ENCODE results near the gene SLC2A14.
"Not testable (repeated sequence)": the region's sequence is repeated elsewhere in the genome, so short reads cannot be mapped to it uniquely, and the experiment has no call there.

Gene SLC2A14

DNA sequence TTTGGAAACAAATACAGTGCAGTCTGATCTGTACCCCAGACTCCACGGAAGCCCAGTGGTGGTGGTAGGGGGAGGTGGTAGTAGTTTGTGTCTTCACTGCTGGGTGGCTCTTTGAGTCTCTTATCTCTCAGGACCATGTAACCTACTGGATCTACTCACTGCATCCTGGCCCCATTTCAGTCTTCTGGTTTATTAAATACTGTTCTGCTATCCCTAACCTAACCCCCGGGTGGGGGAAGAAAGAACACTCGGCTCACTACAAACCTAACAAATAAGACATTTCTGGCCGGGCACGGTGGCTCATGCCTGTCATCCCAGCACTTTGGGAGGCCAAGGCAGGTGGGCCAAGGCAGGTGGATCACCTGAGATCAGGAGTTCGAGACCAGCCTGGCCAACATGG lies 39.5 kb downstream of the SLC2A14 start:
- DNase-seq = not testable (repeated sequence)

DNA sequence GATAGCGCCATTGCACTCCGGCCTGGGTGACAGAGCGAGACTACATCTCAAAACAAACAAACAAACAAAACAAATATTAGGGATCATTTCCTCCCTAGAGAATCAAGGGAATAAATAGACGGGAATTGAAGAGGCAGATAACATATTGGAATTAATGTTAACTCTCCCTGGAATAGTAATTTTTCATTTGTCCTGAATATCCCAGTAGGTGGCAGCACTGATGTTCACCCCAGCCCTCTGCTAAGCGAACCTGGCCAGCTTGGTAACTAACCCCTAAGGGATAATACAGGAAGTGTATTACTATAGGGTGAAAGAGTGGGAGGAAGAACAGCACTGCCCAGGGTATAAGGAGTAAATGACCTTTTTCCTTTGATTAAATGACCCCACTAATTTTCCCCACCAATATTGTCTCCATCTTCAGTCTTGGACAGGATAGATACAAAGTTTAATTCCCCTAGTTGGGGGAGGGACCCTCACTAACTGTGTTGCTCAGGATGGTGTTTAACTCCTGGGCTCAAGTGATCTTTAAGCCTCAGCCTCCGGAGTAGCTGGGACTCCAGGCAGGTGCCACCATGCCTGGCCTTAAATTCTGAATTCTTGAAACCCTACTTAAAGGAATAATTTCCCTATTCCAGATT lies 40.5 kb downstream of the SLC2A14 start:
- DNase-seq = peak in 1 of 2 experiments; percentile 20

DNA sequence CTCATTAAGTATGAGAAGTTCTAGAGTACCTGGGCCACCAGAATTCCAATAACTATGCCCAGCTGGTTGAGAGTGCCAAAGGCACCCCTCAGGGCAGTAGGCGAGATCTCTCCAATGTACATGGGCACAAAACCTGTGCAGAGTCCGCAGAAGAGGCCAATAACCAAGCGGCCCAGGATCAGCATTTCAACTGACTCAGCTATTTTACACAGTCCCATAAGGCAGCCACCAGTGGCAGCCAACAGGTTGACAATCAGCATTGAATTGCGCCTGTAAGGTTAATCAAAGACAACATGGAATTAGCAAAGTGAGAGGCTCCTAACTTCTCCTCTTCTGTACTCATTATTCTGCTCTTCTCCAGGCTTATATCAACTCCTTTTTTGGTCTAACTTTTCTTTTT lies 43.0 kb downstream of the SLC2A14 start:
- not testable (repeated sequence) for DNase-seq

DNA sequence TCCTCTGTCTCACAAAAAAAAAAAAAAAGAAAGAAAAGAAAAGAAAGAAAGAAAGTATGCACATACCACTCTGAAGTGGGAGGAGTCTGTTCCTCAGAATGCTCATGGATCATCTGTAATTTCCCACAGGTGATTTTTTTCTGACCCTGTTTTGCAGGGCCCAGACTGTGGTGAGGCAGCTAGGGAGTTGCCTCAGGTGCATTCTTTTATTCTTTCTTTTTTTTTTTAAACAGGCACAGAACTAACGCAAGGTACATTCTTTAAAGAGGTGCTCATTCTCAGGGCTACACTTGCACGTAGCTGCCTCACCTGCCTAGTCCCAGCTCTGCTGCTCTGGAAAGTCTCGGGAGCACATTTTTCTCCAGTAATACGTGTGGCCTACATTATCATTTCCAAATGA lies 47.0 kb downstream of the SLC2A14 start:
- not testable (repeated sequence) for DNase-seq

DNA sequence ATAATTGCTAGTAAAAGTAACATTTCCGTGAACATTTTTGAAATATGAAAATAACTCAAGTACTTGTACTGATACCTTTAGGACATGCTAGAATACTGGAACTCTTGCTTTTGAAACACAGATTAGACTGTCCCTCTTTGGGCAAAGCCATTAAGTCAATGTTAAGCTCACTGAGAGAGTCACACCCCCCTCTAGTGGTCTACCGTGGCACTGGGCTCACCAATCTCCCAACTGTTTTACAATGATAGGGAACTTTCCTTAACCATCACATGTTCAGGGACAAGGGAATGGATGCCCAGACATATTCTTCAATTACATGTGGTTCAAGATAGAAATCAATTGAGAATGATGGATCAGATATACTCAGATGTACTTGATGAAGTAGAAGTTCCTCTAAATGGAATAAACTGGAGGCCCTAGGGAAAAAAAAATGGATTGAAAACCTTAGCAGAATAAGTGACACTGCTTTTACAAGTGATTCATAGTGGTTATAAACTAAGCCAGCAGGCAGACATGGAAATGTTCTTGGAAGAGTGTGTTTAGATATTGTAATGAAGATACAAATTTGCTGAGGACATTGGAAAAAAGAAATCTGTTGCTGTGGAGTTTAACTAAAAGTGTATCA lies 65.7 kb downstream of the SLC2A14 start:
- peak; percentile 11 to 46 for DNase-seq

DNA sequence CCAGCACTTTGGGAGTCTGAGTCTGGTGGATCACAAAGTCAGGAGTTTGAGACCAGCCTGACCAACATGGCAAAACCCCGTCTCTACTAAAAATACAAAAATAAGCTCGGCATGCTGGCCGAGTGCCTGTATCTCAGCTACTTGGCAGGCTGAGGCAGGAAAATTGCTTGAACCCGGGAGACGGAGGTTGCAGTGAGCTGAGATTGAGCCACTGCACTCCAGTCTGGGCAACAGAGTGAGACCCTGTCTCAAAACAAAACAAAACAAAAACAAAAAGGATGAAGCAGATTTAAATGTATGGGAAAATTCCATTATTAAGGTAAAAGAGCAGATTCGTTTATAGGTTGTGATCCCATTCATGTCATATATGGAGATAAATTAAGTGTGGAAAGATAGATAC lies 66.4 kb downstream of the SLC2A14 start:
- not testable (repeated sequence) for DNase-seq

DNA sequence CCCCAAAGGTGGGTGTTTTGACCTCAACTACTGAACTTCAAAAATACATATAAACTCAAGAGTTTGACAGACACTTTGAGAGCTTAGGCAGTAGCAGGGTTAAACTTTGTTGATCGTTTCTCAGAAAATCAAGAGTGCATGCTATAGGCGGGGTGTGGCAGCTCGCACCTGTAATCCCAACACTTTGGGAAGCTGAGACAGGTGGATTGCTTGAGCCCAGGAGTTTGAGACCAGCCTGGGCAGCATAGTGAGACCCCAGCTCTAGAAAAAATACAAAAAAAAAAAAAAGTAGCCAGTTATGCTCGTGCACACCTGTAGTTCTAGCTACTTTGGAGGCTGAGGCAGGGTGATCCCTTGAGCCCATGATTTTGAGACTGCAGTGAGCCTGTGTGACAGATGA lies 71.3 kb downstream of the SLC2A14 start:
- DNase-seq = no peak

DNA sequence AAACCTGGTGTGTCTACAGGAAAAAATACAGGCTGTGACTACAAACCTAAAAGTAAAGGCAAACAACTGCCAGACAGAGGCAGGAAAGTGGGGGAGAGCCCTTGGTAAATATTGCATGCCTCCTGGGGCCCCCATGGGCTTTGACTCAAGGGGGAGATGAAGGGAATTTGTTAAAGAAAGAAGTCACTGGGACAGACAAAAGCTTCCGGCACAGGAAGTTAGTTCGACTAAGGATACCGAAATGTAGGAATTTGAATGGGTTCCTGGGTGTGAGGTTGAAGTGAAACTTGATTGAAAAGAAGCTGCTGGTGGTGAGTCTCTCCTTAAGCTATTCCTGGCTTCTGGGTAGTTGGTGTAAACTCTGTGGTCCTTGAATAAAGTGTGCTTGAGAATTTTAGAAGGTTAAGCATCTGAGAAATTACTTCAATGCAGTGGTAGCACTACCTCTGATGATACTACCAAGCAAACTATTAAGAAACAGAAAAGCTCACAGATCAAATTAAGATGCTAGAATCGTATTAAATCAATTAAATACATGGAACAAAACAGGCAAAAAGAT lies 73.9 kb downstream of the SLC2A14 start:
- DNase-seq = not testable (repeated sequence)

DNA sequence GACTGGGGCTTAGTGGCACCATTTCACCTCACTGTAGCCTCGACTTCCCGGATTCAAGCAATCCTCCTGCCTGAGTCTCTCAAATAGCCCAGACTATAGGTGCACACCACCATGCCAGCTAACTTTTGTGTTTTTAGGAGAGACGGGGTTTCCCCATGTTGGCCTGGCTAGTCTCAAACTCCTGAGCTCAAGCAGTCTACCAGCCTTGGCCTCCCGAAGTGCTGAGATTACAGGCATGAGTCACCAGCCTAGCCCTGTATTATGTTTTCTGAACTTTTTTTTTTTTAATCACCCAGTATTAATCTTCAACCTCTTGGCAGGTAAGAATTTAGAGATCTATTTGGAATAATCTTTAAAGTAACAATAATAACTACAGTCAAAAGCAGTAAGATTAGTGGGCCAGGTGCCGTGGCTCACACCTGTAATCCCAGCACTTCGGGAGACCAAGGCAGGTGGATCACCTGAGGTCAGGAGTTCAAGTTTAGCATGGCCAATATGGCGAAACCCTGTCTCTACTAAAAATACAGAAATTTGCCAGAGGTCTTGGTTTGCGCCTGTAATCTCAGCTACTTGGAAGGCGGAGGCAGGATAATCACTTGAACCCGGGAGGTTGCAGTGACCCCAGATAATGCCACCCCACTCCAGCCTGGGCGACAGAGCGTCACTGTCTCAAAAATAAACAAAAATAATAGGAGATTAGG lies 74.9 kb downstream of the SLC2A14 start:
- DNase-seq = no peak

DNA sequence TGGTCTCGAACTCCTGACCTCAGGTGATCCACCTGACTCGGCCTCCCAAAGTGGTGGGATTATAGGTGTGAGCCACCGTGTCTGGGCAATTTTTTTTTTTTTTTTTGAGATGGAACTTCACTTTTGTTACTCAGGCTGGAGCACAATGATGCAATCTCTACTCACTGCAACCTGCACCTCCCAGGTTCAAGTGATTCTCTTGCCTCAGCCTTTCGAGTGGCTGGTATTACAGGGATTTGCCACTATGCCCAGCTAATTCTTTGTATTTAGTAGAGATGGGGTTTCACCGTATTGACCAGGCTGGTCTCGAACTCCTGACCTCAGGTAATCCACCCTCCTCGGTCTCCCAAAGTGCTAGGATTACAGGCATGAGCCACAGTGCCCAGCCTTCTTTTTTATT lies 75.4 kb downstream of the SLC2A14 start:
- DNase-seq = not testable (repeated sequence)

DNA sequence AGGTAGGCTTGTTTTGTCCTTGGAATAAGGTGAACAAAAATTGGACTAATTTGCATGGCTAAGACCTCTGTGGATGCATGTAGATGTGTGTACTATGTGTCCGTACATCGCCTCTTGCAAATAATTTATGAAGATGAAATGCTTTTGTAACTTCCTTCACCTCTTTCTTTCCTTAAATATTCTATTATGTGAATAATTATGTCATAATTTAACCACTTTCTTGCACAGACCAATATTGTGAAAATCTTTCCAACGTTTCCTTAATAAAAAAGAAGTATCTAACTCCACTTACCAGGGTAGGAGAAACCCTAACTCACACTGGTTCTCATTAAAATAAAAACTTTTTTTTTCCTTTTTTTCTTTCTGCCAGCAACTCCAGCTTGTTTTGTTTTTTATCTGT lies 79.5 kb downstream of the SLC2A14 start:
- no peak for DNase-seq

DNA sequence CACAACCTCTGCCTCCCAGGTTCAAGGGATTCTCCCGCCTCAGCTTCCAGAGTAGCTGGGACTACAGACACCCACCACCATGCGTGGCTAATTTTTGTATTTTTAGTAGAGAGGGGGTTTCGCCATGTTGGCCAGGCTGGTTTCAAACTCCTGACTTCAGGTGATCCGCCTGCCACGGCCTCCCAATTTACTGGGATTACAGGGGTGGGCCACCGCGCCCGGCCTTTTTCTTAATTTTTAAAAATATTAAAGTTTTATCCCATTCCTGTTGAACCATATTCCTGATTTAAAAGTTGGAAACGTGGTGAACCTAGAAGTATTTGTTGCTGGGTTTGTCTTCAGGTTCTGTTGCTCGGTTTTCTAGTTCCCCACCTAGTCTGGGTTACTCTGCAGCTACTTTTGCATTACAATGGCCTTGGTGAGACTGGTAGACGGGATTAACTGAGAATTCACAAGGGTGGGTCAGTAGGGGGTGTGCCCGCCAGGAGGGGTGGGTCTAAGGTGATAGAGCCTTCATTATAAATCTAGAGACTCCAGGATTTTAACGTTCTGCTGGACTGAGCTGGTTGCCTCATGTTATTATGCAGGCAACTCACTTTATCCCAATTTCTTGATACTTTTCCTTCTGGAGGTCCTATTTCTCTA lies 83.7 kb downstream of the SLC2A14 start, which contains the start of gene NANOG:
Gene NANOG, plus strand, starts transcription at position 519 of the 645 bp plus-strand sequence. CDS start 213 bp downstream, outside the sequence.
- DNase-seq = not testable (repeated sequence)

DNA sequence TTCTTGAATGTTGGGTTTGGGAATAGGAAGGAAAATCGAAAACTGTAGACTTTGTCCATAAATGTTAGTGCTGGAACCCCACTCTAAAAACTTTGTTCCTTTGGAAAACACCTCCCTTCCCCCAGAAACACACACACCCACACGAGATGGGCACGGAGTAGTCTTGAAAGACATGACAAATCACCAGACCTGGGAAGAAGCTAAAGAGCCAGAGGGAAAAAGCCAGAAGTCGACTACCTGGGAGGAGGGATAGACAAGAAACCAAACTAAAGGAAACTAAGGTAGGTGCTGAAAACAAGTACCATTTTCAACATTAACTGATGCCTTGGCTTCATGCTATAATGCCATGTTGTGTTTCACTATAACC lies 84.4 kb downstream of the SLC2A14 start:
- DNase-seq = no peak

DNA sequence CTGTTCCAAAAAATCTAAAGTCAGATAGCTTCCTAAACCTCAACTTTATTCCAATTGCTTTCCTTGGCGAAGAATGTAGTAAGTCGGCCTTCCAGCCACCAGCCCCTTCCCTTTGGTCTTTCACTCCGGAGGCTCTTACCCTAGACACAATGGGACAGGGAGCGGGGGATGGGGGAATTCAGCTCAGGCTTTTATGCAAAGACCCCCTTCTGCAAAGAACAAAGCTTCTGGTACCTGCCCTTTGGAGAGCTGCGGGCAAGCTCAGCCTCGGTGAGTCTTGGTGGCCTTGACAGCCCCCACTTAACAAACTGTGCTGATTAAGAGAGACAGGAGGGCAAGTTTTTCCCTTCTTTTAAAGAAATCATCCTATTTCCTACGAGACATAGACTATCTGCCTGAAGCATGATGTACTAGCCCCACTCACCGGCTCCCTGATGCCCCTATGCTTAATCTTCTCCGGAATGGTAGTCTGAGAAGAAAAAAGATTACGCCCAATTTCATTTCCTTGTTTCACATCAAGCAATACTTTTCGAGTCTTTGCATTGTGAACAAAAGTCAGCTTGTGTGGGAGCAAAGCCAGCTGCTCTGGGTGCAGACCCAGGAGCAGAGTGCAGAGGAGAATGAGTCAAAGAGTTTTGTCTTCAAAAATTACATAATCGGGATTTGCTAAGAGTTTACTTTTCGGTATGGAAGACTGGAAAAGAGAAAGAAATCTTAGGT lies 85.0 kb downstream of the SLC2A14 start:
- DNase-seq = no peak

DNA sequence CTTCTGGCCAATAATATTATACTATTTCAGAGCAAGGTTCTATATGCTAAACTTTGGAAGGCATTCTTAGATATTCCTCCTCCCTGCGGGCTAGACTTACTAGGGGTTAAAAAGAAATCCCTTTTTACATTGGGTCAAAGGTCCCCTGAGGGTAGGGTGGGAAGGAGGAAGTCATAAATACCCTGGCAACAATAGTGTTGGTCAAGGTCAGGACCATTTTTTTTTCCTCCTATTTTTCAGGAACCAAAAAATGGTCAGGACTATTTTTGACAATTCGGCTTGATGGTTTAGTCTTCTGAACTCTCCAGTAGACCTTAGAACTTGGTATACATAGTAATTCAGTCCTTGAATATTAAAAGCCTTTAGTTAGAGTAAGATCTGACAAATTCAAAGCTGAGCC lies 88.0 kb downstream of the SLC2A14 start:
- no peak for DNase-seq

DNA sequence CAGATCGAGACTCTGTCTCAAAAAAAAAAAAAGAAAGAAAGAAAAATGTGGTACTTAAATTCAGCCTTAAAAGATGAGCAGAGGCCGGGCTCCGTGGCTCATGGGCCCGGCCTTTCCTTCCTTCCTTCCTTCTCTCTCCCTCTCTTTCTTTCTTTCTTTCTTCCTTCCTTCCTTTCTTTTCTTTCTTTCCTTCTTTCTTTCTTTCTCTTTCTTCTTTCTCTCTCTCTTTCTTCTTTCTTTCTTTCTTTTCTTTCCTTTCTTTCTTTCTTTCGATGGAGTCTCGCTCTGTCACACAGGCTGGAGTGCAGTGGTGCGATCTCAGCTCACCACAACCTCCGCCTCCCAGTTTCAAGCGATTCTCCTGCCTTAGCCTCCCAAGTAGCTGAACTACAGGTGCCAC lies 89.3 kb downstream of the SLC2A14 start:
- DNase-seq = not testable (repeated sequence)

DNA sequence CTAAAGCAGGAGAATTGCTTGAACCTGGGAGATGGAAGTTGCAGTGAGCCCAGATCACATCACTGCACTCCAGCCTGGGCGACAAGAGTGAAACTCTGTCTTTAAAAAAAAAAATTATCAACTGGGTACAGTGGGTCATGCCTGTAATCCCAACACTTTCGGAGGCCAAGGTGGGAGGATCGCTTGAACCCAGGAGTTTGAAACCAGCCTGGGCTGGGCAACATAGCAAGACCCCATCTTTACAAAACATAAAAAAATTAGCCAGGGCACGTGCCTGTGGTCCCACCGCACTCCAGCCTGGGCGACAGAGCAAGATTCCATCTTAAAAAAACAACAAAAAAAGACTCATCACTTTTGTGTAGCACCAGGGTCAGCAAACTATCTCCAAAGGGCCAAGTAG lies 90.7 kb downstream of the SLC2A14 start:
- no peak for DNase-seq

DNA sequence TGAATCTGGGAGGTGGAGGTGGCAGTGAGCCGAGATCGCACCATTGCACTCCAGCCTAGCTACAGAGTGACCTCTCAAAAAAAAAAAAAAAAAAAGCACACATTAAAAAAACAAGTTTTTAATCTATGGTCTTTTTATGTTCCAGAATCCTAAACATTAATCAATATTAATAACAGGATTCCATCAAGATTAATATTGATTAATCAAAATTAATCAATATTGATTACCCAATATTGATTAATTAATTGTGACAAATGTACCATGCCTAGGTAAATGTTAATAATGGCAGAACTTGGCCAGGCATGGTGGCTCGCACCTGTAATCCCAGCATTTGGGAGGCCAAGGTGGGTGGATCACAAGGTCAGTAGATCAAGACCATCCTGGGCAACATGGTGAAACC lies 91.4 kb downstream of the SLC2A14 start:
- no peak for DNase-seq

DNA sequence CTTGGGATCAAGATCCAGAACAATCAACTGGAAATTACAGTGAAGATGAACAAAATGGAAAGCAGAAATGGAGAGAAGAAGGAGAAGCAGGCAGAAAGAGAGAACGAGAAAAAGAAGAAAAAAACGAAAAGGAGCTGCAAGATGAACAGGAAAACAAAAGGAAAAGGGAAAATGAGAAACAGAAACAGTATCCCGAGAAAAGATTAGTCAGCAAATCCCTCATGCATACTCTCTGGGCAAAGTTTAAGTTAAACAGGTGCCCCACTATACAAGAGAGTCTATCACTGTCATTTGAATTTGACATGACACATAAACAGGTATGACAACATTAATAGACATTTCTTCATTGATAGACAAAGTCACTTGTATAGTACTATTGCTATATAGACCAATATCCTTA lies 102.7 kb downstream of the SLC2A14 start:
- DNase-seq = no peak

Measured in NCI-H446 (cell line).